Osteocyte (in vitro differentiated cells): ENCODE results near the gene QTRT2. TPM values are rescaled to one million over a fixed set of nuclear protein-coding genes. Genes with fewer than 3 reads are reported as not detected.

Source experiments
- DNase-seq: peaks from one replicate; pipeline ENCODE4 v3.0.0; 2021; ENCODE audit warnings: mixed read lengths; ENCODE audit not compliant: unreplicated experiment; ENCODE audit errors: extremely low spot score
- H3K27ac Mint-ChIP-seq: one replicate; pipeline ENCODE4 v1.8.0; 2021; ENCODE audit warnings: mild to moderate bottlenecking, mixed read lengths; ENCODE audit not compliant: unreplicated experiment
- H3K27me3 Mint-ChIP-seq: one replicate; pipeline ENCODE4 v1.8.0; 2021; ENCODE audit warnings: mixed read lengths; ENCODE audit not compliant: unreplicated experiment
- H3K36me3 Mint-ChIP-seq: one replicate; pipeline ENCODE4 v1.8.0; 2021; ENCODE audit warnings: mixed read lengths; ENCODE audit not compliant: unreplicated experiment
- H3K4me1 Mint-ChIP-seq: one replicate; pipeline ENCODE4 v1.8.0; 2021; ENCODE audit warnings: mixed read lengths; ENCODE audit not compliant: unreplicated experiment
- H3K4me3 Mint-ChIP-seq: one replicate; pipeline ENCODE4 v1.8.0; 2021; ENCODE audit warnings: mild to moderate bottlenecking, moderate library complexity, mixed read lengths; ENCODE audit not compliant: unreplicated experiment
- H3K9me3 Mint-ChIP-seq: one replicate; pipeline ENCODE4 v1.8.0; 2021; ENCODE audit warnings: mixed read lengths; ENCODE audit not compliant: unreplicated experiment
- total RNA-seq: library from RNA; stranded (reverse); gene quantifications from 2 replicates; pipeline ENCODE4 v1.2.1, GENCODE V29; 2021
- TF ChIP-seq, protein P1 (sequence below): fragments of 200-600 bp; sonication (generic); IDR thresholded peaks from 2 replicates; pipeline ENCODE4 v1.5.0; 2021; ENCODE audit warnings: antibody characterized with exemption, mild to moderate bottlenecking, moderate library complexity

Gene QTRT2
- total RNA-seq, 1 donor from 2014 or later: 15.4 TPM

- H3K27me3 Mint-ChIP-seq: no peaks in the 10 kb centered on the region
- H3K9me3 Mint-ChIP-seq: no peaks in the 10 kb centered on the region
- TF ChIP-seq, protein P1, sequence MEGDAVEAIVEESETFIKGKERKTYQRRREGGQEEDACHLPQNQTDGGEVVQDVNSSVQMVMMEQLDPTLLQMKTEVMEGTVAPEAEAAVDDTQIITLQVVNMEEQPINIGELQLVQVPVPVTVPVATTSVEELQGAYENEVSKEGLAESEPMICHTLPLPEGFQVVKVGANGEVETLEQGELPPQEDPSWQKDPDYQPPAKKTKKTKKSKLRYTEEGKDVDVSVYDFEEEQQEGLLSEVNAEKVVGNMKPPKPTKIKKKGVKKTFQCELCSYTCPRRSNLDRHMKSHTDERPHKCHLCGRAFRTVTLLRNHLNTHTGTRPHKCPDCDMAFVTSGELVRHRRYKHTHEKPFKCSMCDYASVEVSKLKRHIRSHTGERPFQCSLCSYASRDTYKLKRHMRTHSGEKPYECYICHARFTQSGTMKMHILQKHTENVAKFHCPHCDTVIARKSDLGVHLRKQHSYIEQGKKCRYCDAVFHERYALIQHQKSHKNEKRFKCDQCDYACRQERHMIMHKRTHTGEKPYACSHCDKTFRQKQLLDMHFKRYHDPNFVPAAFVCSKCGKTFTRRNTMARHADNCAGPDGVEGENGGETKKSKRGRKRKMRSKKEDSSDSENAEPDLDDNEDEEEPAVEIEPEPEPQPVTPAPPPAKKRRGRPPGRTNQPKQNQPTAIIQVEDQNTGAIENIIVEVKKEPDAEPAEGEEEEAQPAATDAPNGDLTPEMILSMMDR: no peak
- H3K4me3 Mint-ChIP-seq: no peak overlapping the region
- no peaks in the 10 kb centered on the region for H3K36me3 Mint-ChIP-seq
- peaks cover 22% of the 10 kb centered on the region for H3K4me1 Mint-ChIP-seq
- H3K27ac Mint-ChIP-seq: no peak overlapping the region
- no peak for DNase-seq
These were observed 2.1 kb downstream of the QTRT2 start for GRCh38 chr3:114058646-114059045.

GRCh38 chr3:114060906-114061655 lies 4.5 kb downstream of the QTRT2 start:
- TF ChIP-seq, protein P1: no peak
- Mint-ChIP-seq H3K36me3 (peaks cover 4% of the 10 kb centered on the region), H3K4me3 (no peak overlapping the region), H3K27me3 (no peaks in the 10 kb centered on the region), H3K4me1 (peaks cover 15% of the 10 kb centered on the region), H3K27ac (no peak overlapping the region), H3K9me3 (no peaks in the 10 kb centered on the region)
- DNase-seq: no peak

GRCh38 chr3:114067804-114068203 lies 11.3 kb downstream of the QTRT2 start:
- no peaks in the 10 kb centered on the region for H3K27me3 Mint-ChIP-seq

GRCh38 chr3:114068336-114068735 lies 11.8 kb downstream of the QTRT2 start:
- no peak for DNase-seq
- peaks cover 5% of the 10 kb centered on the region for H3K9me3 Mint-ChIP-seq
- H3K4me3 Mint-ChIP-seq: no peak overlapping the region
- peaks cover 6% of the 10 kb centered on the region for H3K4me1 Mint-ChIP-seq
- H3K27ac Mint-ChIP-seq: no peak overlapping the region
- H3K36me3 Mint-ChIP-seq: peaks cover 32% of the 10 kb centered on the region
- H3K27me3 Mint-ChIP-seq: no peaks in the 10 kb centered on the region
- TF ChIP-seq, protein P1: no peak

More at GRCh38 chr3:114067804-114068203, 11.3 kb downstream of the QTRT2 start:
- H3K4me3 Mint-ChIP-seq: no peak overlapping the region
- H3K36me3 Mint-ChIP-seq: peaks cover 32% of the 10 kb centered on the region
- H3K9me3 Mint-ChIP-seq: peaks cover 5% of the 10 kb centered on the region
- TF ChIP-seq, protein P1: no peak
- peaks cover 8% of the 10 kb centered on the region for H3K4me1 Mint-ChIP-seq
- no peak for DNase-seq
- no peak overlapping the region for H3K27ac Mint-ChIP-seq

DNA sequence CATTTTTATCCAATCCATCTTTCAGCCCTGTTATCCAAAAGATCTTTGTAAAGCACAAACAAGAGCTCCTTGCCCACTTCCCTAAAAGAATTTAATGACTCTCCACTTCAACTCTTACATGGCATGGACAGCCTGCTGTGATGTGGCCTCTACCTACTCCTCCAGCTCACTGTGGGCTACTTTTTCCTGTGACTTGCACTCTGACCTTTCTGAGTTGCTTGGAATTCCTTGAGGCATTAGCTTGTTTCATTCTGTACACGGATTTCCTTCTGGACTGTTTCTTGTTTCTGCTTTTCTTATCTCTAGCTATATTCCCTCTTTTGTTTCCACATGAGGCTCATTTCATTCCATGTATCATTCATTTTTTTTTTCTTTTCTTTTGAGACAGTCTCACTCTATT lies 15.2 kb downstream of the QTRT2 start:
- TF ChIP-seq, protein P1: no peak
- H3K9me3 Mint-ChIP-seq: peaks cover 5% of the 10 kb centered on the region
- no peak overlapping the region for H3K4me3 Mint-ChIP-seq
- DNase-seq: no peak
- H3K27me3 Mint-ChIP-seq: no peaks in the 10 kb centered on the region
- H3K4me1 Mint-ChIP-seq: peaks cover 4% of the 10 kb centered on the region
- H3K36me3 Mint-ChIP-seq: peaks cover 45% of the 10 kb centered on the region
- H3K27ac Mint-ChIP-seq: peak overlapping the region; percentile 27
